Keratinocyte (primary cell): Measurements from ENCODE around the gene WDR89. TPM values are rescaled to one million over a fixed set of nuclear protein-coding genes. Genes with fewer than 3 reads are reported as not detected.

ENCODE experiments used
- DNase-seq: peaks from one replicate; pipeline ENCODE4 v3.0.0-alpha.2; 2011; ENCODE audit warnings: low read depth, missing footprints, low spot score
- FAIRE-seq: peaks from 2 replicates; lab custom pipeline; 2011; peaks lifted over from hg19 to GRCh38; lab: Jason Lieb, UNC
- H2AFZ ChIP-seq: 2 replicates; pipeline ENCODE4 v1.6.0; 2012; ENCODE audit warnings: low read length, control low read depth, inconsistent platforms; ENCODE audit not compliant: control insufficient read depth
- H3K27ac ChIP-seq: 2 replicates; pipeline ENCODE4 v1.5.1; 2011; ENCODE audit warnings: low read length; ENCODE audit not compliant: control insufficient read depth, insufficient read depth
- H3K27me3 ChIP-seq: 3 replicates; pipeline ENCODE4 v1.6.0; 2011; ENCODE audit warnings: low read length; ENCODE audit not compliant: control insufficient read depth, insufficient read depth; ENCODE audit errors: extremely low read depth
- H3K36me3 ChIP-seq, 2 experiments: 2 replicates in 1 of 2; 3 replicates in 1 of 2; pipeline ENCODE4 v1.5.1; 2011; ENCODE audit warnings: low read length in 2 of 2, mild to moderate bottlenecking in 1 of 2; ENCODE audit not compliant: control insufficient read depth in 2 of 2, insufficient read depth in 2 of 2; ENCODE audit errors: extremely low read depth in 1 of 2
- H3K4me1 ChIP-seq: 3 replicates; pipeline ENCODE4 v1.5.1; 2011; ENCODE audit warnings: low read length; ENCODE audit not compliant: control insufficient read depth, insufficient read depth; ENCODE audit errors: extremely low read depth
- H3K4me2 ChIP-seq: 3 replicates; pipeline ENCODE4 v1.6.0; 2011; ENCODE audit warnings: low read depth, low read length; ENCODE audit not compliant: control insufficient read depth, insufficient read depth; ENCODE audit errors: extremely low read depth
- H3K4me3 ChIP-seq, 3 experiments: fragments of 200-600 bp in 1 of 3; sonication (generic) in 1 of 3; 2 replicates in 2 of 3; 3 replicates in 1 of 3; pipeline ENCODE4 v1.5.1; 2011 to 2016; ENCODE audit warnings: low read length in 3 of 3, mild to moderate bottlenecking in 3 of 3, control low read depth in 2 of 3, inconsistent platforms in 1 of 3, low read depth in 1 of 3, mixed read lengths in 1 of 3, mixed run types in 1 of 3, moderate library complexity in 1 of 3; ENCODE audit not compliant: control insufficient read depth in 2 of 3, insufficient read depth in 2 of 3; ENCODE audit errors: extremely low read depth in 1 of 3
- H3K79me2 ChIP-seq: 2 replicates; pipeline ENCODE4 v1.6.0; 2012; ENCODE audit warnings: low read length; ENCODE audit not compliant: control insufficient read depth, insufficient read depth
- H3K9ac ChIP-seq: 3 replicates; pipeline ENCODE4 v1.6.0; 2011; ENCODE audit warnings: low read length; ENCODE audit not compliant: control insufficient read depth, insufficient read depth; ENCODE audit errors: extremely low read depth
- H3K9me1 ChIP-seq: 3 replicates; pipeline ENCODE4 v1.6.0; 2011; ENCODE audit warnings: low read length; ENCODE audit not compliant: control insufficient read depth, insufficient read depth; ENCODE audit errors: extremely low read depth
- H3K9me3 ChIP-seq: 2 replicates; pipeline ENCODE4 v1.5.1; 2012; ENCODE audit warnings: low read depth, low read length; ENCODE audit not compliant: control insufficient read depth
- H4K20me1 ChIP-seq: 3 replicates; pipeline ENCODE4 v1.6.0; 2011; ENCODE audit warnings: low read length; ENCODE audit not compliant: control insufficient read depth, insufficient read depth; ENCODE audit errors: extremely low read depth
- CTCF ChIP-seq, 3 experiments: IDR thresholded peaks in 1 of 3; conservative IDR thresholded peaks in 1 of 3; optimal IDR thresholded peaks in 1 of 3; 2 replicates in 2 of 3; 3 replicates in 1 of 3; pipeline versions ENCODE3 to v1.5.1; 2011; ENCODE audit warnings: low read length in 3 of 3, mild to moderate bottlenecking in 3 of 3, moderate library complexity in 2 of 3, control low read depth in 1 of 3, inconsistent platforms in 1 of 3; ENCODE audit not compliant: insufficient read depth in 2 of 3; ENCODE audit errors: extremely low read depth in 1 of 3
- EZH2 ChIP-seq: IDR thresholded peaks from one replicate; pipeline ENCODE4 v1.6.1; 2012; ENCODE audit warnings: inconsistent platforms, mild to moderate bottlenecking, low read length, moderate library complexity
- dilution Hi-C: fragments of 300-500 bp; cut with MboI; formaldehyde crosslinking; loops from one replicate; pipeline ENCODE4 v1.7.0; 2020; ENCODE audit warnings: low sequenced_read_pairs; ENCODE audit not compliant: extremely low pct_ligation_motif_present
- polyA plus RNA-seq, 5 experiments: library from polyadenylated mRNA; depleted of rRNA in 3 of 5; stranded (reverse) in 3 of 5; stranded (forward) in 1 of 5; unstranded in 1 of 5; fragments of >200 nt; gene quantifications; 1 replicate in 1 of 5; 2 replicates in 3 of 5; 3 replicates in 1 of 5; pipeline versions ENCODE4 v1.2.1 to v1.2.3, GENCODE V29; 2011 to 2012; ENCODE audit warnings: missing spikeins in 2 of 5, low read depth in 1 of 5, low replicate concordance in 1 of 5

WDR89 gene
- polyA plus RNA-seq, 1 donor (not counting 4 experiments of a cell fraction or from before 2014, with no cell fraction given) = 14.3 TPM

GRCh38 chr14:63672417-63673180 lies 30.9 kb upstream of the WDR89 start:
- Histone ChIP-seq H3K4me1 (peaks cover 6% of the 10 kb centered on the region), H3K36me3 (no peaks in the 10 kb centered on the region), H3K9ac (no peak overlapping the region), H4K20me1 (no peaks in the 10 kb centered on the region), H3K79me2 (no peaks in the 10 kb centered on the region), H3K27ac (no peak overlapping the region), H3K27me3 (no peaks in the 10 kb centered on the region), H3K4me2 (no peak overlapping the region), H3K9me1 (no peaks in the 10 kb centered on the region), H3K4me3 (no peak overlapping the region), H3K9me3 (no peaks in the 10 kb centered on the region), H2AFZ (no peak overlapping the region)
- FAIRE-seq = no peak
- DNase-seq = no peak
- dilution Hi-C loops = no loop called here
- TF ChIP-seq EZH2 = no peak
- TF ChIP-seq CTCF (optimal IDR thresholded peaks at IDR 0.05 in 1 of 3, IDR thresholded peaks at IDR 0.05 in 1 of 3, conservative IDR thresholded peaks at IDR 0.05 in 1 of 3; ENCODE audit: extremely low read depth in 1 of 3, insufficient read depth in 2 of 3, low read length in 3 of 3) = no peak

GRCh38 chr14:63671987-63672386 lies 30.3 kb upstream of the WDR89 start:
- Histone ChIP-seq H3K4me2 (no peak overlapping the region), H3K27me3 (no peaks in the 10 kb centered on the region), H2AFZ (no peak overlapping the region), H3K79me2 (no peaks in the 10 kb centered on the region), H3K27ac (no peak overlapping the region), H3K4me3 (no peak overlapping the region), H4K20me1 (no peaks in the 10 kb centered on the region), H3K9me3 (no peaks in the 10 kb centered on the region), H3K36me3 (no peaks in the 10 kb centered on the region), H3K9me1 (no peaks in the 10 kb centered on the region), H3K4me1 (peaks cover 4% of the 10 kb centered on the region), H3K9ac (no peak overlapping the region)
- dilution Hi-C loops = no loop called here
- DNase-seq (no peak), FAIRE-seq (no peak)
- TF ChIP-seq CTCF (optimal IDR thresholded peaks at IDR 0.05 in 1 of 3, IDR thresholded peaks at IDR 0.05 in 1 of 3, conservative IDR thresholded peaks at IDR 0.05 in 1 of 3; ENCODE audit: extremely low read depth in 1 of 3, insufficient read depth in 2 of 3, low read length in 3 of 3) (no peak), EZH2 (no peak)
